Epithelial cell of esophagus (primary cell): ENCODE results near the gene HCN3.
A peak's percentile ranks its signal among the peaks of the same experiment; 100 is the strongest.
"Not testable (repeated sequence)": the region's sequence is repeated elsewhere in the genome, so short reads cannot be mapped to it uniquely, and the experiment has no call there.

Source experiments
- DNase-seq: peaks from one replicate; pipeline ENCODE4 v3.0.0; 2010; ENCODE audit warnings: low read depth
- H3K4me3 ChIP-seq: 2 replicates; pipeline ENCODE4 v1.5.1; 2011; ENCODE audit warnings: mild to moderate bottlenecking, low read length, control low read depth
- TF ChIP-seq, protein P1 (sequence below): IDR thresholded peaks from 2 replicates; pipeline ENCODE4 v1.5.1; 2011; ENCODE audit warnings: low read depth, mild to moderate bottlenecking, low read length, control low read depth, inconsistent platforms; ENCODE audit not compliant: insufficient read depth; ENCODE audit errors: missing control alignments

The HCN3 gene

GRCh38 chr1:155241841-155242264 lies 35.4 kb upstream of the HCN3 start:
- no peak for DNase-seq
- no peak overlapping the region for H3K4me3 ChIP-seq
- TF ChIP-seq, protein P1, sequence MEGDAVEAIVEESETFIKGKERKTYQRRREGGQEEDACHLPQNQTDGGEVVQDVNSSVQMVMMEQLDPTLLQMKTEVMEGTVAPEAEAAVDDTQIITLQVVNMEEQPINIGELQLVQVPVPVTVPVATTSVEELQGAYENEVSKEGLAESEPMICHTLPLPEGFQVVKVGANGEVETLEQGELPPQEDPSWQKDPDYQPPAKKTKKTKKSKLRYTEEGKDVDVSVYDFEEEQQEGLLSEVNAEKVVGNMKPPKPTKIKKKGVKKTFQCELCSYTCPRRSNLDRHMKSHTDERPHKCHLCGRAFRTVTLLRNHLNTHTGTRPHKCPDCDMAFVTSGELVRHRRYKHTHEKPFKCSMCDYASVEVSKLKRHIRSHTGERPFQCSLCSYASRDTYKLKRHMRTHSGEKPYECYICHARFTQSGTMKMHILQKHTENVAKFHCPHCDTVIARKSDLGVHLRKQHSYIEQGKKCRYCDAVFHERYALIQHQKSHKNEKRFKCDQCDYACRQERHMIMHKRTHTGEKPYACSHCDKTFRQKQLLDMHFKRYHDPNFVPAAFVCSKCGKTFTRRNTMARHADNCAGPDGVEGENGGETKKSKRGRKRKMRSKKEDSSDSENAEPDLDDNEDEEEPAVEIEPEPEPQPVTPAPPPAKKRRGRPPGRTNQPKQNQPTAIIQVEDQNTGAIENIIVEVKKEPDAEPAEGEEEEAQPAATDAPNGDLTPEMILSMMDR = no peak

- TF ChIP-seq, protein P1 = no peak
- no peak for DNase-seq
- no peak overlapping the region for H3K4me3 ChIP-seq
Measured at GRCh38 chr1:155242805-155243358, 34.4 kb upstream of the HCN3 start.

DNA sequence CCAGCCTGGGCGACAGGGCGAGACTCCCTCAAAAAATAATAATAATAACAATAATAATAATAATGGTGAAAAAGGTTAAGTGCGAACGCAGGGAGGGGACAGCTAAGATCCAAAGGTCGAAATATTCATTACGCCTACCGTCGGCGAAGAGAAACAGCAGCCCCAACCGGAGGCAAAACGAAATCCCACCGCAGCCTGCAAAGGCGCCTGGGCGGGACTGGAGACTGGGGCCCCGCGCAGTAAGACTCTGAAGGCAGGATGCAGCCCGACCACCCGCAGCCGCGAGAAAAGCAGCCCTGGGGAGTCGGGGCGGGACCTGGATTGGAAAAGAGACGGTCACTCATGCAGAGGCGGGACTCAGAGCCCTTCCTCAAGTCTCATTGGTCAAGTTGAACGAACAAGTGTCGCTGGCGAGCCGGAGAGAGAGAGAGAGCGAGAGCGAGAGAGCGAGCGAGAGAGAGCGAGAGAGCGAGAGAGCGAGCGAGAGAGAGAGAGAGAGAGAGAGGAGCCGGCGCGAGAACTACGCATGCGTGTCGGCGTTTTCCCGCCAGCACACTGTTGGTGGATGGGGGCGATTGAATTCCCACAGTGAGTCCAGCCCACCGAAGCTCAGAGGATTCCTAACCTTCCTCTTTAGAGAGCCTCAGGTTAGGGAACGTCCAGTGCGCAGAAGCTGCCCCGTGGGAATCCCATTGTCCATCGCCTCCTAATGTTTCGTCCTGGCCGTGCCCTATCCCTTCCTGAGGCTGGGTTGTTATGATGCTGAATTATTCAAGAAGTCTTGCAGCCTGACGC lies 32.7 kb upstream of the HCN3 start:
- TF ChIP-seq, protein P1 = no peak
- peak overlapping the region; percentile 89 for H3K4me3 ChIP-seq
- DNase-seq = peak; percentile 98

DNA sequence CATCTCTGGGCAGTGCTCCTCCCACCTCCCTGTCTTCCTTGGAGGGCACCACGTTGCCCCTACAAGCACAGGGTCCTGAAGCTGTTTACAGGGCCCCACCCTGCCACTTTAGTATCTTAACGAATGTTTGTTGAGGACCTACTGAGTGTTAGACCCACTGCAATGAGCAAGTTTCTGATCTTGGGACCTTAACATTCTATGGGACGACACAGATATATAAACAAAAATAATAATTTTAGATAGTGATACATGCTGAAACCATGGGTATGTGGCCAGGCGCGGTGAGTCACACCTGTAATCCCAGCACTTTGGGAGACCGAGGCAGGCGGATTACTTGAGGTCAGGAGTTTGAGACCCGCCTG lies 32.1 kb upstream of the HCN3 start:
- TF ChIP-seq, protein P1 = no peak
- peak overlapping the region; percentile 89 for H3K4me3 ChIP-seq
- no peak for DNase-seq

GRCh38 chr1:155246796-155247195 lies 30.5 kb upstream of the HCN3 start:
- not testable (repeated sequence) for DNase-seq, H3K4me3 ChIP-seq

DNA sequence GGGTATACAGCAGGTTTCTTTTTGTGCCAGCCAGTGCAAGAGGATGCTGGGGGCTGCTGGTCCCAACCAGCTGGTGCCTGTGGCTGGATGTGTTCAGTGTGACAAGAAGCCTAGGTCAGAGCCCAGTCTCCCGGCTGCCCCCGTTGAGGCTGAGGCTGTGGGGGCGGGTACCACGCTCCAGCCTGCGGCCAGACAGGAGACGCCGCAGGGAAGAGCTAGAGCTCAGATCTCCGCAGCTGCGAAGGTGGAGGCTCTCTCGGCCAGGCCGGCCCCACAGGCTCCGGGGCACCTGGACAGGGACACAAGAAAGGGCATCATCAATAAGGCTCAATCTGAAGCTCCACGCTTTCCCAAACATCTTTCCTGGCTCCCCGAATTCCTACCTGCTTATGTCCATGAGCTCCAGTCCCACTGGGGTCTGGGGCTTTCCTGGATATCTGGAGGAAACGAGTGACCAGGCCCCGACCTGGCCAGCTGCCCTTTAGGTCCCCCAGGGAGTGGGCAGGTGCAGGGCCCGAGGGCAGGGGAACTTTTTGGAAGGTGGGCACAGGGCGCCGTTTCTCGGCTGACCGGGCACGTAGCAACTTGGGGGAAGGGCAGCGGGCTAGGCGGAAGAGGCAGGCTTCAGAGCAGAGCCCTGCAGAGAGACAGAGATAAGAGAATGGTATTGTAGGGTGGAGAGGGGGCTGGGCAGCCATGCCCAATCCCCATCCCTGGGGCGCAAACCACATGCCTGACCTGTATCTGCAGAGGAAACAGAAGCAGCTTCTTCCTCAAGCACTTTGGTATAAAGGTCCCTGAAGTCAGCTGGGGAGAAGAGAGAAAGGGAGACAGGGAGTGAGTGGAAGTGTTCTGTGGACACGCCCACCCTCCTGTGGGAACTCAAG lies 29.4 kb upstream of the HCN3 start:
- no peak for DNase-seq
- no peak overlapping the region for H3K4me3 ChIP-seq
- TF ChIP-seq, protein P1 = no peak

GRCh38 chr1:155250246-155250632 lies 27.0 kb upstream of the HCN3 start:
- H3K4me3 ChIP-seq = peak overlapping the region; percentile 16
- TF ChIP-seq, protein P1 = no peak
- DNase-seq = no peak
